ENCODE measurements around the gene UNC80. TPM values are rescaled to one million over a fixed set of nuclear protein-coding genes. Genes with fewer than 3 reads are reported as not detected.

Gene UNC80
- not detected in 2 replicates for total RNA-seq
- total RNA-seq (2013) = 0.05 TPM
- polyA plus RNA-seq = not detected in 2 replicates
- under 0.01 TPM in 1 of 2 replicates, not detected in the other for polyA minus RNA-seq

GRCh38 chr2:209771474-209772289 is at the start of gene UNC80:
TSS of gene UNC80 (plus strand) at chr2:209771832. CDS start at chr2:209772073, 241 bp downstream.
- H3K4me3 Mint-ChIP-seq = no peak within 1 kb of the TSS
- Histone ChIP-seq H3K4me1 (ENCODE audit: control insufficient read depth in 2 of 2, insufficient read depth in 2 of 2, low read length in 2 of 2) (no peaks in the 10 kb centered on the region), H3K9ac (ENCODE audit: low read length) (no peak within 1 kb of the TSS), H3K27ac (ENCODE audit: low read length in 2 of 2) (no peak within 1 kb of the TSS), H3K4me2 (replicated peaks; ENCODE audit: low read depth, low read length, poor library complexity, severe bottlenecking) (no peak within 1 kb of the TSS), H3K9me3 (ENCODE audit: control extremely low read depth in 1 of 3, control insufficient read depth in 2 of 3, insufficient read depth in 1 of 3, low read length in 2 of 3) (peaks cover 0 to 4% (median 0%) of the 10 kb centered on the region in 3 donors), H2AFZ (ENCODE audit: insufficient read depth, low read depth, low read length, poor library complexity, severe bottlenecking) (no peak within 1 kb of the TSS), H3K4me3 (ENCODE audit: control extremely low read depth in 1 of 5, extremely low read depth in 1 of 5, insufficient read depth in 1 of 5, low read depth in 2 of 5, low read length in 4 of 5) (no peak within 1 kb of the TSS), H3K27me3 (replicated peaks in 1 of 4; ENCODE audit: control extremely low read depth in 1 of 4, control insufficient read depth in 3 of 4, insufficient read depth in 4 of 4, low read length in 3 of 4) (peaks cover 0 to 17% (median 5%) of the 10 kb centered on the region in 4 experiments), H4K20me1 (ENCODE audit: control insufficient read depth, insufficient read depth, low read length, poor library complexity, severe bottlenecking) (no peaks in the 10 kb centered on the region), H3K79me2 (ENCODE audit: control insufficient read depth, insufficient read depth, low read length) (no peaks in the 10 kb centered on the region), H3K36me3 (replicated peaks in 1 of 2; ENCODE audit: control extremely low read depth in 1 of 2, control insufficient read depth in 1 of 2, extremely low read depth in 1 of 2, insufficient read depth in 2 of 2, low read length in 1 of 2) (no peaks in the 10 kb centered on the region)
- TF ChIP-seq CTCF (IDR thresholded peaks at IDR 0.05) (no peak), EZH2 (IDR thresholded peaks at IDR 0.05; ENCODE audit: borderline replicate concordance, insufficient read depth, low read depth, low read length, poor library complexity, severe bottlenecking) (no peak)
- ChIA-PET CTCF (interaction anchor here (0.6 kb wide), 1 partner anchor 131 kb away, joined by 3 read pairs; no protein-coding TSS in a partner anchor), POLR2A (no interaction called here)
- WGBS (ENCODE audit: insufficient coverage) = 11% methylated on average over 40 of the region's 73 CpGs
- DNase-seq = no peak
- H3K9me3 Mint-ChIP-seq (ENCODE audit: insufficient read depth) = no peaks in the 10 kb centered on the region
- H3K27ac Mint-ChIP-seq = no peak within 1 kb of the TSS
- peaks cover 27% of the 10 kb centered on the region for H3K27me3 Mint-ChIP-seq
- no peak for ATAC-seq (ENCODE audit: low read depth)
- intact Hi-C loops (cut with micrococcal nuclease) = no loop called here
- no peaks in the 10 kb centered on the region for H3K4me1 Mint-ChIP-seq

- no CpG with 5 or more reads among the region's 2 CpGs for WGBS (ENCODE audit: insufficient coverage)
- DNase-seq (no peak), ATAC-seq (ENCODE audit: low read depth) (no peak)
- Histone ChIP-seq H3K79me2 (ENCODE audit: control insufficient read depth, insufficient read depth, low read length) (no peaks in the 10 kb centered on the region), H4K20me1 (ENCODE audit: control insufficient read depth, insufficient read depth, low read length, poor library complexity, severe bottlenecking) (no peaks in the 10 kb centered on the region), H3K9me3 (ENCODE audit: control extremely low read depth in 1 of 3, control insufficient read depth in 2 of 3, insufficient read depth in 1 of 3, low read length in 2 of 3) (no peaks in the 10 kb centered on the region), H3K9ac (ENCODE audit: low read length) (no peak overlapping the region), H2AFZ (ENCODE audit: insufficient read depth, low read depth, low read length, poor library complexity, severe bottlenecking) (no peak overlapping the region), H3K27ac (ENCODE audit: low read length in 2 of 2) (no peak overlapping the region), H3K27me3 (replicated peaks in 1 of 4; ENCODE audit: control extremely low read depth in 1 of 4, control insufficient read depth in 3 of 4, insufficient read depth in 4 of 4, low read length in 3 of 4) (no peaks in the 10 kb centered on the region), H3K4me3 (ENCODE audit: control extremely low read depth in 1 of 5, extremely low read depth in 1 of 5, insufficient read depth in 1 of 5, low read depth in 2 of 5, low read length in 4 of 5) (no peak overlapping the region), H3K4me1 (ENCODE audit: control insufficient read depth in 2 of 2, insufficient read depth in 2 of 2, low read length in 2 of 2) (no peaks in the 10 kb centered on the region), H3K36me3 (replicated peaks in 1 of 2; ENCODE audit: control extremely low read depth in 1 of 2, control insufficient read depth in 1 of 2, extremely low read depth in 1 of 2, insufficient read depth in 2 of 2, low read length in 1 of 2) (no peaks in the 10 kb centered on the region), H3K4me2 (replicated peaks; ENCODE audit: low read depth, low read length, poor library complexity, severe bottlenecking) (no peak overlapping the region)
- H3K9me3 Mint-ChIP-seq (ENCODE audit: insufficient read depth) = no peaks in the 10 kb centered on the region
- H3K27ac Mint-ChIP-seq = no peak overlapping the region
- intact Hi-C loops (cut with micrococcal nuclease) = no loop called here
- POLR2A ChIA-PET = no interaction called here
- CTCF ChIA-PET = no interaction called here
- H3K4me1 Mint-ChIP-seq = no peaks in the 10 kb centered on the region
- no peak for TF ChIP-seq CTCF (IDR thresholded peaks at IDR 0.05)
- no peak for TF ChIP-seq EZH2 (IDR thresholded peaks at IDR 0.05; ENCODE audit: borderline replicate concordance, insufficient read depth, low read depth, low read length, poor library complexity, severe bottlenecking)
- no peak overlapping the region for H3K4me3 Mint-ChIP-seq
- H3K27me3 Mint-ChIP-seq = no peaks in the 10 kb centered on the region
Observed at GRCh38 chr2:209726311-209726710, 45.3 kb upstream of the UNC80 start.

Data from B cell (primary cell).